Activated CD8-positive, alpha-beta memory T cell treated with anti-CD3 and anti-CD28 coated beads for 4 hours (primary cell): ENCODE measurements around the gene TRANK1.
A peak's percentile ranks its signal among the peaks of the same experiment; 100 is the strongest.
"Not testable (repeated sequence)": the region's sequence is repeated elsewhere in the genome, so short reads cannot be mapped to it uniquely, and the experiment has no call there.

ENCODE experiments used
- DNase-seq, 2 donors: peaks; one replicate each; pipeline ENCODE4 v3.0.0-alpha.2; 2020; ENCODE audit warnings: low read depth in 2 of 2

The TRANK1 gene

DNA sequence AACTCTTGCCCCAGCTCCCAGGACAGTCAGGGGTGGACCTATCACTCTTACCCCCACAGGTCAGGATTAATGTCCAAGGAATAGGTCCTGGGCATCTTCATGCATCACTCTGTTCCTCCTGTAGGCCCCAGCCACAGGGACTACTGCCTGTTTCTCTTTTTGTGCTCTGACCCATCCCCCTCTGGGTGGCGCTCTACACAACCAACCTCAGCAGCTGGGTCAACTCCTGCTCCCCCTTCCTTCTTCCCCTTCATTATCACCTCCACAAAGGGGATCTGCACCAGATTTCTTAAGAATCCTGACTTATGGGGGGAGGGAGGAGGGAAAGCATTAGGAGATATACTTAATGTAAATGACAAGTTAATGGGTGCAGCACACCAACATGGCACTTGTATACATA is 12.2 kb upstream of the TRANK1 start:
- DNase-seq = no peak

DNA sequence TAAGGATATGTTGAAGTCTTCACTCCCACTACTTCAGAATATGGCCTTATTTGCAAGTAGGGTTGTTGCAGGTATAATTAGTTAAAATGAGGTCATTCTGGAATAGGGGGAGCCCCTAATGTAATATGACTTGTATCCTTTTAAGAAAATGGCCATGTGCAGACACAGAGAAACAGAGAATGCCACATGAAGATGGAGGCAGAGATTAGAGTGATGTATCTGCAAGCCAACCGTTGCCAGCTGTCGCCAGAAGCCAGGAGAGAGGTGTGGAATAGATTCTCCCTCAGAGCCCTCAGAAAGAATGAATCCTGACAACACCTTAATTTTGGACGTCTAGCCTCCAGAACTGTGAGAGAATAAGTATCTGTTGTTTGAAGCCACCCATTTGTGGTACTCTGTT is 11.3 kb upstream of the TRANK1 start:
- no peak for DNase-seq

- DNase-seq = no peak
Observed at GRCh38 chr3:36954452-36955134, 9.7 kb upstream of the TRANK1 start.

DNA sequence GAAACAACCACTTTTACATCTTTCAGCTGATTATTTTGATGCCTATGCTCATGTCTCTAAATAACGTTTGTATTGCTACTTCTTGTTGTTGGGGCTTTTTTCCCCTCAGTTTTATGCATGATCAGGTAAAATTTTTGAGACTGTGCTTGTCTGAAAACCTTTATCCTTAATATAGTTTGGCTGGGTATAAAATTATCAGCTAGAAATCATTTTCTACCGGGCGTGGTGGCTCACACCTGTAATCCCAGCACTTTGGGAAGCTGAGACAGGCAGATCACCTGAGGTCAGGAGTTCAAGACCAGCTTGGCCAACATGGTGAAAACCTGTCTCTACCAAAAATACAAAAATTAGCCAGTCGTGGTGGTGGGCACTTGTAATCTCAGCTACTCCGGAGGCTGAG is 3.0 kb upstream of the TRANK1 start:
- not testable (repeated sequence) for DNase-seq

DNA sequence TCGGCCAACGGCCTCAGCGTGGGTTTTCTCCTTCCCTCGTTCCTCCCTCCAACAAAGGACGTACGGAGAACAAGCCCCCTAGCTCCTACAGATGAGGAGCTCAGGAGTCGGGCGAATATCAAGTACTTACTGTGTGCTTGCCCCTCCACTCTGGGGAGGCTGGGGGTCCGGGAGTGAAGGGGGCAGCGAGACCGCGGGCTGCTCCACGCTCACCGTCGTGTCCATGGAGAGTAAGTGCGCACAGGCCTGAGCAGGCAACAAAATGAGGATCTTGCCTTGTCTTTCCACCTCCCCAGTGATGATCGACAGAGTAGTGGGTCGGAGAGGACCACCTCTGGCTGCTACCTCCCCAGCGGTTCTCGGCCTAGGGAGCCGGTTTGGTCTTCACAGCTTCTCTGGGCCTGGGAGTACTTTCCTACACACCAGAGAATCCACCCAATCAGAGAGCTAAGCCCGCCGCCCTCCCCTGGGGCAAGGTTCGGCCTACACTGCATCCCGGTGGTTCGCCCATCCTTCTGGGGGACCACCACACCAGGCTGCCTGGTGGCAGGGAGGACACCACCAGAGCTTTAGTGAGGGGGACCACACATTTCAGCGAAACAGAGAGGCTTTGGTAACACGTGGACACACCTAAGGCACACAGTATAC is 603 bp upstream of the TRANK1 start:
- DNase-seq = no peak

- DNase-seq = peak in 1 of 2 donors; percentile 6
Observed at GRCh38 chr3:36944012-36944640, 728 bp downstream of the TRANK1 start.

DNA sequence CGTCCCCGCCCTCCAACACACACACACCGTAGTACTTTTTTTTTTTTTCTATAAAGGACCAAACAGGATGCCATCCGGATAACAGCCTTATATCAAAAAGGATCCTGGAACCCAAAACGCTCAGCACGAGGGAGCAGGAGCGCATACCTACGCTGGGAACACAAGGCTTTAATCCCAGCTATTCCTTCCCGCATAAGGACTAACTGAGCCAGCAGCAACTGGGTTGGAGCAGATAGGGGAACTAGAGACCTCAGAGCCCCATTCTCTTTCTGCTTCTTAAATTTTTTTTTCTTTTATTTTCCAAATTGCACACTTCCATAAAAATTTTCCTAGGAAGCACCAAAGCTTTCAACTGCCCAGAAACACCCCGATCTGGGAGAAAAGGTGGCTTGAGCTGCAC is 1.3 kb downstream of the TRANK1 start:
- no peak for DNase-seq

- DNase-seq = no peak
Observed at GRCh38 chr3:36942638-36943248, 2.1 kb downstream of the TRANK1 start.

DNA sequence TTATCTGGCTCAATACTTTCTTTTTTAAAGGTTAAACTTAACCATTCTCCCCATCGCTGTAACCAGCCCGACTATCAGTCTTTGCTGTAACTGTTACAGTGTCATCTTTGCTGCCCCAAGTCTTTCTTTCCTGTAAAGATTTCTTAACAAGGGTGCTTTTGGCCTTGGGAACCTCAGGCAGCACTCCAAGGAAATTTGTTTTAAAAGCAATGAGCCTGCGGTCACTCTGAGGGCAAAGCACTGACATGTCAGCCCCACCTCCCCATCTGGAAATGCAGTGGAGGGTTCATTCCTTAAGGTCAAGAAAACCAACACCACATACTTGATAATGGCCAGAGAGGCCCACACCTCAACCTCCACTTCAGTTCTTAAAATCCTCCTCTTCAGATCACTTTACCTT is 3.2 kb downstream of the TRANK1 start:
- no peak for DNase-seq

GRCh38 chr3:36941162-36941561 is 3.7 kb downstream of the TRANK1 start:
- no peak for DNase-seq

- DNase-seq = no peak
Observed at GRCh38 chr3:36937492-36937891, 7.4 kb downstream of the TRANK1 start.

GRCh38 chr3:36933540-36934296 is 11.1 kb downstream of the TRANK1 start:
- no peak for DNase-seq

DNA sequence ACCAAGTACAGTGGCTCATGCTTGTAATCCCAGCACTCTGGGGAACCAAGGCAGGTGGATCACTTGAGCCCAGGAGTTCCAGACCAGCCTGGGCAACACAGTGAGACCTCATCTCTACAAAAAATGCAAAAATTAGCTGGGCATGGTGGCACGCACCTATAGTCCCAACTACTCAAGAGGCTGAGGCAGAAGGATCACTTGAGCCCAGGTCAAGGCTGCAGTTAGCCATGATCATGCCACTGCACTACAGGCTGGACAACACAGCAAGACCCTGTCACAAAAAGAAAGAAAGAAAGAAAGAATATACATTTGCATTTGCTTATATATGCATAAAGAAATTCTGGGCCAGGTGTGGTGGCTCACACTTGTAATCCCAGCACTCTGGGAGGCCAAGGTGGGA is 13.4 kb downstream of the TRANK1 start:
- not testable (repeated sequence) for DNase-seq

DNA sequence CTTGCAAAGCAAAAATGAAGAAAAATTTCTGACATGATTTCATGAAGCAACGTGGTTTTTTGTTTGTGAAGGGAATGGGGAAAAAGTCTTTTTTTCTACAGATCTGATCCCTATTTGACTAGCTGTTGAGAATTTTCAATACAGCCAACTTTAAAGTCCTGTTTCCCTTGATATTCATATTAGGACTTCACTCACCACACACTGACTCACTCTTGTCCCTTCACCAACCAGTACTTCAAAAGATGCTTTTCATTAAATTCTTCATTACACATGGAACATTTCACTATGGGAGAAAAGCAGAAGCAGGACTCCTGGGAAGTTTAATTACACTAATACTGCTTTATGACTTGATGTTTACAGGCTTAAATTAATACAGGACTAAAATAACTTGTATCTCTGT is 16.6 kb downstream of the TRANK1 start:
- DNase-seq = no peak

DNA sequence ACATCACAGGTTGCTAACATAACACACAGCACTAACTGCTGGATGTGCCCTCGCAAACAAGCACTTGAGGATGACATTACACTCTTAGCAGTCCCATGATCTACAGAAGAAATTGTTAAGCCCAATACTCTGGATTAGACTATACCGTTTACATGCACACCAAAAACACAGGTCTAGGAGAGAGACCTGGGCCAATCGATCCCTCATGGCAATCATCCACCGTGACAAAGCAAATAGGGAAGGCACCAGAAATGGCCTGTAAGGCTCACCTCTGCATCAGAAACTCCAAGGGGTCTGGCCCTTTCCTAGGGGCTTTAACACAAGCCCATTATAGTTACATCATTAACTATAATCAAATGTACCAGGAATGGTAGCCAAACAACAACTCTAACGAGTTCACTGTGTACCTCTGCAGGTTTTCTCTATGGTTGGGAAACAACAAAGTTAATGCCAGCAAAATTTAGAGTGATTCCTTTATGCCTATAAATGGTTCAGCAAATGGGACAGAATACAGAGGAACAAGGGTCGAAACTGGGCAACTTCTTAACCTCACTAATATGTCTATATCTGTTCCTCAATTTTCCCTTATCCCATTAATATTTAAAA is 18.5 kb downstream of the TRANK1 start:
- no peak for DNase-seq

DNA sequence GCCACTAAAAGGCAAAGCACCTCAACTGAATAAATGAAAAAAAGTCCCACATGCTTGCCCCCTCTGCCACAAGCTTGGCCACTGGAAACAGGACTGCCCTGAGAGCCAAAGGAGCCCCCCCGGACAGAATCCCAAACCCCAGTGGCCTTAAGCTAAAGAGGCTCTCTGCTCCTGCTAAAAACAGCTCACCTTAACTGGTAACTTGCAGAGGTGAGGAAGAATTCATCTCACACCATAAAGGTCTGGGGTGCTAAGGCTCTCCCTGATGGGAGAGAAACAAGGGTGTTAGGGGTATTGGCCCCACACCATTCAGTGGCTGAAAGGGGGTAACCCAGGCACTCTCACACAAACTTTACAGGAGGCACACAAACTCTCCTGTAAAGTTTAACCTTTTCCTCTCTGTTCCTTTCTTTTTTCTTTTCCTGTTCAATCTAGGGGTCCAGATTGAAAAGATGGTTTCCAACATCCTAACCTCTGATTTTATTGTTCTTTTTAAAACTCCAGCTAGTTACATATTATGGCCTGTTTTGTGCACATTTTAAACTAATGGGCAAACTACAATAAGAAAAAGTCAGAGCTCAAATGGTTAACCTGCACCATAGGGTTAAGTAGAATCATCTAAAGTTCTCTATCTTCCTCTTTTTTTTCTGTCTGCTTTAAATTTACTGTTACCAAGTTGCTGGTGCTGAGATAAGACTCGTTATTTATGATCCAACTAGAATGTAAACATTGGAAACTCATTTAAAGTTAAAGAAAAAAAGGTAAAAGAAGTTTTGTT is 19.9 kb downstream of the TRANK1 start:
- DNase-seq = no peak

GRCh38 chr3:36923981-36924743 is 20.7 kb downstream of the TRANK1 start:
- no peak for DNase-seq

DNA sequence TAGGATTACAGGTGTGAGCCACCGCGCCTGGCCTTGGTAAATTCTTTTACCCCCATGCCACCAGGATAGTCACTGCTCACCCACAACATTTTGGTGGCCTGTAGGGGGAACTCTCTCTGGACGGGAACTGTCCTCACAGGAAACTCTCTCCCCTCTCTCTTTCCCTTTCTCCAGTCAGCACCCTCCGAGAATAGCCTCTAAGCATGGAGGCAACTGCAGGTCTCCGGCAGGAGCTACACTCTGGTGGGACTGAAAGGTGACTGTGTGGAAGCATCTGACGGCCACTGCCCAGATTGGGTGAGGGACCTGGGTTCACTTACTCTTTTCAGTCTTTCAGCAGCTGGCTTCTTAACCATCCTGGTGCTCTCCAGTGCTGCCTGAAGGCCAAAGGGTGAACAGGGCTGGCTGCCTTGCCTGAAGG is 21.3 kb downstream of the TRANK1 start:
- no peak for DNase-seq

DNA sequence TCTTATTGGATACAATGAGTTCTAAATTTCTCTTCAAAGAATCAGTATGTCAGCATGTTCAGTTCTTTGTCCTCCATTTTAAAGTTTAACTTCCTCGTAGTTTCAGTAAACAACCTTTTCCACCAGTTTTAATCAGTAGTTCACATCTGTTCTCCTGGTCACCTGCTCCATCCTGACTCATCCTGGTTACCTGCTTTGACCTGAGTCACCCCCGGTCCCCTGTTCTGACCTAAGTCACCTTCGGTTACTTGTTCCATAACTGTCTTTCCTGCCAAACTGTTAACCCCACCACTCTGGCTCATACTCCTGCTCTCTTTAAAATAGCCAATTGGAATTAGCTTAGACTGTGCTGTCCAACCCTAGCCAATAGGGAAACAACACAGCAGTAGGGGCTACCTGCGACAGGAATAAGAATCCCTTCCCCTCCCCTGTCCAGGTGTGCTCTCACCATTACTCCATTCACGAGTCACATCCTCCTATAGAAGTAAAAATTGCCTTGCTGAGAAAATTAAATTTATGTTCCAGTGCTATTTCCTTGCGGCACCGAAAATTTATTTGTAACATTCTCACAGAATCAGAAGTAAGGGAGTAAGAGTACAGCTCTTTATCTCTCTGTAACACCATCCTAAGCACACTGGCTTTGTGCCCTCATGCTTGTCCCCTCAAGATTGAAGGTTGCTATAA is 23.8 kb downstream of the TRANK1 start:
- no peak for DNase-seq
